RWPE2 (cell line): ENCODE results near the gene NPIPA3.
A peak's percentile ranks its signal among the peaks of the same experiment; 100 is the strongest.
"Not testable (repeated sequence)": the region's sequence is repeated elsewhere in the genome, so short reads cannot be mapped to it uniquely, and the experiment has no call there.

Experiments used
- ATAC-seq: fragments of 200-7000 bp; cut with Tn5 transposase; 3 replicates; pipeline ENCODE4 v1.9.1; 2021; ENCODE audit warnings: low read depth
- DNase-seq: peaks from one replicate; pipeline ENCODE4 v3.0.0-alpha.2; 2020; ENCODE audit warnings: low spot score
- H3K27ac ChIP-seq: fragments of 450-650 bp; 2 replicates; pipeline ENCODE4 v1.5.1; 2017; ENCODE audit warnings: mild to moderate bottlenecking; ENCODE audit not compliant: poor library complexity, severe bottlenecking
- H3K27me3 ChIP-seq: fragments of 250-450 bp; sonication (Bioruptor Pico); 2 replicates; pipeline ENCODE4 v1.5.1; 2021; ENCODE audit warnings: mild to moderate bottlenecking, moderate library complexity; ENCODE audit not compliant: insufficient read depth, poor library complexity, severe bottlenecking
- H3K36me3 ChIP-seq: fragments of 250-450 bp; sonication (Bioruptor Pico); 2 replicates; pipeline ENCODE4 v1.5.1; 2020; ENCODE audit warnings: low read depth, mild to moderate bottlenecking, moderate library complexity
- H3K4me1 ChIP-seq: fragments of 250-450 bp; sonication (Bioruptor Pico); 2 replicates; pipeline ENCODE4 v1.5.1; 2021; ENCODE audit warnings: mild to moderate bottlenecking, moderate library complexity; ENCODE audit not compliant: insufficient read depth, poor library complexity, severe bottlenecking
- H3K4me3 ChIP-seq: fragments of 250-450 bp; sonication (Bioruptor Pico); 2 replicates; pipeline ENCODE4 v1.5.1; 2021; ENCODE audit warnings: mild to moderate bottlenecking, moderate library complexity; ENCODE audit not compliant: severe bottlenecking
- H3K9me3 ChIP-seq: fragments of 250-450 bp; sonication (Bioruptor Pico); 2 replicates; pipeline ENCODE4 v1.5.1; 2021; ENCODE audit warnings: mild to moderate bottlenecking, moderate library complexity; ENCODE audit not compliant: severe bottlenecking

The NPIPA3 gene

DNA sequence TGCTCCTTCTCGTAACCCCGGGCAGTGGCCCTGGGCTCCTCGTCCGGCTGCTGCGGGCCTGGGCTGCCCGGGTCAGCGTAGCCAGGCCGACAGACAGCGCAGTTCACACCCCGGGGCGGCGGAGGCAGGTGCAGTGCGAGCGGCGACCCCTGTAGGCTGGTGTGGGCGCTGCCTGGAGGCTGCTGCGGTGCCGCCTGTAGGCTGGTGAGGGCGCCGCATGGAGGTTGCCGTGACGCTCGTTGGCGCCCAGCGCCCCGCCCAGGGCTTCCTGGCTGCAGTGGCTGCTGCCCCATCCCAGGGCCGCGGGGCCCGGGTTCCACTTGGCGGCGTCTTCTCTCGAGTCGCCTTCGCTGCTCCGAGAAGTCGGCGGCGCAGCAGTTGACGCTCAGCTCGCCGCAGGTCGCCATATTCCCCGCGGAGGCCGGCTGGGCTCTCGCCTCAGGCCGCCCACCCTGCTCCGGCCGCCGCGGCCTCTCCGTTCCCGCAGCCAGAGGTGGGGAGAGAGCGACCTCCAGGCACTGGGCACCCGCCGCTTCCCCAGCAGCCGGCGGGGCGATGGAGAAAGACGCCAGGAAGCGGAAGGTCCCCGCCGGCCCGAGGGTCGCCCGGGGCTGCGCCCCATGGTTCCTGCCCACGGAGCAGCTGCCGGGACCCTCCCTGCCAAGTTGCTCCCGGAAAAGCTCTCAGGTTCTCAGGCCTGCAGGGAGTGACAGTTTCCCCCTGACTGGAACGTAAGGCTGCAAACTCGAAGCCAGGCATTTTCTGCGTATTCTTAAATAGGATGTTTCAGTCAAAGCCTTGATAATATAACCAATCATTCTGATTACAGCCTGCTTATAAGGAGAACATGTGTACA is 39.3 kb downstream of the NPIPA3 start, which contains the start of gene NPIPA2:
TSS of gene NPIPA2 (plus strand) at position 261 of the 856 bp plus-strand sequence. CDS start 5,533 bp downstream, outside the sequence.
- DNase-seq, H3K4me1 ChIP-seq, H3K9me3 ChIP-seq, H3K36me3 ChIP-seq, H3K4me3 ChIP-seq, H3K27ac ChIP-seq, H3K27me3 ChIP-seq: not testable (repeated sequence)
- ATAC-seq: peak; percentile 95

DNA sequence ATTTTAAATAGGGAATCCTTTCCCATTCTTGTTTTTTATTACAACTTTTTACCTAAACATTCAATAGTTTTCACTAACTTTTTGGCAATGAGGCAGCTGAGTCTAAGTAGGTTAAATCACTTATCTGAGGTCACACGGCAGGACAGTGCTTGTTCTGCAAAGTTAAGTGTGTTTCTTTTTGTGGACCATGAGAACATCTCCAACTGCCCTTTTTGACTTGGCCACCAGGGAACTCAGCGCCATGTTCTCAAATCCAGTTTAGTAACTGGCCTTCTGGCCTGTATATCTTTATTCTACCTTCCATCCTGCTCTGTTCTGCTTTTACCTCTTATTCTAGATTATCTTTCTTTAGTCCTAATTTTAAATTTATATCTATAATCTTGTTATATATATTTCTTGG is 70.4 kb downstream of the NPIPA3 start:
- H3K36me3 ChIP-seq, DNase-seq, H3K9me3 ChIP-seq, ATAC-seq, H3K27ac ChIP-seq, H3K27me3 ChIP-seq, H3K4me1 ChIP-seq, H3K4me3 ChIP-seq: not testable (repeated sequence)

DNA sequence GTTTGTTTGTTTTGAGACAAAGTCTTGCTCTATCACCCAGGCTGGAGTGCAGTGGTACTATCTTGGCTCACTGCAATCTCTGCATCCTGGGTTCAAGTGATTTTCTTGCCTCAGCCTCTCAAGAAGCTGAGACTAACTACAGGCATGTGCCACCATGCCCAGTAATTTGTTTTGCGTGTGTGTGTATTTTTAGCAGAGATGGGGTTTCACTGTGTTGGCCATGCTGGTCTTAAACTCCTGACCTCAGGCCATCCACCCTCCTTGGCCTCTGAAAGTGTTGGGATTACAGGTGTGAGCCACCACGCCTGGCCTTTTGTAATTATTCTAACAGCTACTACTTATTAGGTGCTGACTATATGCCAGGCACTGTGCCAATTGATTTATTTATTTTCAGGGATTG is 72.4 kb downstream of the NPIPA3 start:
- not testable (repeated sequence) for H3K9me3 ChIP-seq, DNase-seq, H3K4me1 ChIP-seq, ATAC-seq, H3K4me3 ChIP-seq, H3K27me3 ChIP-seq, H3K27ac ChIP-seq, H3K36me3 ChIP-seq
